A549 (cell line): ENCODE measurements around the gene SCT. TPM values are rescaled to one million over a fixed set of nuclear protein-coding genes. Genes with fewer than 3 reads are reported as not detected.

ENCODE experiments used
- ATAC-seq, 2 experiments: fragments of 200-7000 bp in 1 of 2; fragments of >200 bp in 1 of 2; cut with Nextera tagmentation in 1 of 2; cut with Tn5 transposase in 1 of 2; 3 replicates each; pipeline versions ENCODE4 v1.8.0 to v1.9.1; 2018 to 2020; ENCODE audit warnings: mild to moderate bottlenecking in 1 of 2, moderate library complexity in 1 of 2
- CTCF ChIA-PET: fragments of 300-600 bp; sonication (Branson Sonifier 250); formaldehyde crosslinking; extraction: SDS; loops from one replicate; lab custom pipeline; 2021; ENCODE audit warnings: antibody characterized with exemption, inconsistent platforms; lab: Yijun Ruan, JAX
- POLR2A ChIA-PET: fragments of 350-600 bp; formaldehyde crosslinking; extraction: SDS; loops from one replicate; lab custom pipeline; 2021; ENCODE audit warnings: antibody characterized with exemption, inconsistent platforms; lab: Yijun Ruan, JAX
- DNase-seq, 2 experiments: peaks; one replicate each; pipeline versions ENCODE4 v3.0.0 to v3.0.0-alpha.2; 2011 to 2016; ENCODE audit warnings: low read depth in 1 of 2, low spot score in 1 of 2
- FAIRE-seq: peaks from 2 replicates; lab custom pipeline; 2011; peaks lifted over from hg19 to GRCh38; lab: Jason Lieb, UNC
- H3K27ac ChIP-seq, 2 experiments: fragments of >200 bp; sonication (Bioruptor Twin); formaldehyde crosslinking; 3 replicates each; pipeline ENCODE4 v1.5.1; 2016 to 2017
- H3K4me1 ChIP-seq: fragments of >200 bp; sonication (Bioruptor Twin); formaldehyde crosslinking; 3 replicates; pipeline ENCODE4 v1.6.1; 2016
- H3K4me2 ChIP-seq: fragments of >200 bp; sonication (Bioruptor Twin); formaldehyde crosslinking; 3 replicates; pipeline ENCODE4 v1.6.1; 2016
- H3K4me3 ChIP-seq: fragments of >200 bp; sonication (Bioruptor Twin); formaldehyde crosslinking; 3 replicates; pipeline ENCODE4 v1.5.1; 2016
- H3K9me3 ChIP-seq: fragments of >200 bp; sonication (Bioruptor Twin); formaldehyde crosslinking; 3 replicates; pipeline ENCODE4 v1.6.1; 2016
- CBX2 ChIP-seq: fragments of 200-600 bp; sonication (generic); IDR thresholded peaks from 2 replicates; pipeline ENCODE4 v1.6.1; 2016; ENCODE audit warnings: low read depth, mild to moderate bottlenecking, borderline replicate concordance
- CHD4 ChIP-seq: fragments of 200-600 bp; sonication (generic); IDR thresholded peaks from 2 replicates; pipeline ENCODE4 v1.6.1; 2016; ENCODE audit warnings: antibody characterized with exemption, mild to moderate bottlenecking, borderline replicate concordance
- EHF ChIP-seq: fragments of 250-450 bp; sonication (Bioruptor Pico); IDR thresholded peaks from 2 replicates; pipeline ENCODE4 v1.5.0; 2020; ENCODE audit warnings: mild to moderate bottlenecking
- ESRRA ChIP-seq: fragments of 150-350 bp; IDR thresholded peaks from 2 replicates; pipeline ENCODE4 v1.6.1; 2014; ENCODE audit warnings: mild to moderate bottlenecking, low read length, borderline replicate concordance
- FOSL2 ChIP-seq, 2 experiments: fragments of 450-650 bp in 1 of 2; fragments of >200 bp in 1 of 2; sonication (Bioruptor Twin) in 1 of 2; formaldehyde crosslinking; IDR thresholded peaks; 2 replicates each; pipeline versions ENCODE4 v1.5.0 to v1.6.1; 2016 to 2020; ENCODE audit warnings: mild to moderate bottlenecking in 1 of 2, moderate library complexity in 1 of 2
- FOXS1 ChIP-seq: fragments of 250-450 bp; sonication (Bioruptor Pico); IDR thresholded peaks from 2 replicates; pipeline ENCODE4 v1.5.0; 2020; ENCODE audit warnings: mild to moderate bottlenecking, moderate library complexity
- HDAC2 ChIP-seq: fragments of 200-600 bp; sonication (generic); IDR thresholded peaks from 2 replicates; pipeline ENCODE4 v1.6.1; 2016
- HEYL ChIP-seq: fragments of 250-450 bp; sonication (Bioruptor Pico); IDR thresholded peaks from 2 replicates; pipeline ENCODE4 v1.8.0; 2021; ENCODE audit warnings: mild to moderate bottlenecking, moderate library complexity
- JUN ChIP-seq, 2 experiments: fragments of >200 bp; sonication (Bioruptor Twin); formaldehyde crosslinking; IDR thresholded peaks; 2 replicates in 1 of 2; 3 replicates in 1 of 2; pipeline ENCODE4 v1.6.1; 2016 to 2017
- KDM1A ChIP-seq: fragments of 200-600 bp; sonication (generic); IDR thresholded peaks from 2 replicates; pipeline ENCODE4 v1.6.1; 2016; ENCODE audit warnings: low read depth, mild to moderate bottlenecking
- NPAS2 ChIP-seq: fragments of 250-450 bp; sonication (Bioruptor Pico); IDR thresholded peaks from 2 replicates; pipeline ENCODE4 v1.8.0; 2022; ENCODE audit warnings: mild to moderate bottlenecking, moderate library complexity, borderline replicate concordance
- PBX3 ChIP-seq: IDR thresholded peaks from 2 replicates; pipeline ENCODE4 v1.6.1; 2012
- POLR2AphosphoS2 ChIP-seq: conservative IDR thresholded peaks from 2 replicates; pipeline ENCODE4 v1.6.1; 2012; ENCODE audit warnings: low read length, improper control_type of control experiment, inconsistent platforms
- RARB ChIP-seq: fragments of 250-450 bp; sonication (Bioruptor Pico); IDR thresholded peaks from 2 replicates; pipeline ENCODE4 v1.8.0; 2021; ENCODE audit warnings: mild to moderate bottlenecking, moderate library complexity
- TFCP2L1 ChIP-seq: fragments of 250-450 bp; sonication (Bioruptor Pico); IDR thresholded peaks from 2 replicates; pipeline ENCODE4 v1.5.0; 2021; ENCODE audit warnings: mild to moderate bottlenecking
- TP53 ChIP-seq: fragments of 250-450 bp; sonication (Bioruptor Pico); IDR thresholded peaks from 2 replicates; pipeline ENCODE4 v1.5.0; 2021; ENCODE audit warnings: mild to moderate bottlenecking, moderate library complexity
- USF2 ChIP-seq: fragments of 450-650 bp; IDR thresholded peaks from 2 replicates; pipeline ENCODE4 v1.6.1; 2014; ENCODE audit warnings: antibody characterized with exemption
- ZFP36 ChIP-seq: fragments of 450-650 bp; IDR thresholded peaks from 2 replicates; pipeline ENCODE4 v1.6.1; 2014; ENCODE audit warnings: borderline replicate concordance; ENCODE audit not compliant: partially characterized antibody
- ZNF302 ChIP-seq: fragments of 250-450 bp; sonication (Bioruptor Pico); IDR thresholded peaks from 2 replicates; pipeline ENCODE4 v1.9.0; 2021; ENCODE audit warnings: inconsistent platforms, mild to moderate bottlenecking, moderate library complexity
- WGBS: methylation state at CpG from one replicate; pipeline ENCODE4 v1.1.6; 2017; ENCODE audit errors: missing lambda C conversion rate; 5-methylcytosine and 5-hydroxymethylcytosine counted together
- polyA plus RNA-seq, 4 experiments: library from polyadenylated mRNA; depleted of rRNA in 3 of 4; stranded (reverse); fragments of >200 nt; fragmentation: RNase III in 1 of 4; extraction: RNeasy Plus Mini Kit Qiagen cat#74134 plus additional on column Dnase treatment in 1 of 4; gene quantifications; 2 replicates in 3 of 4; 3 replicates in 1 of 4; pipeline ENCODE4 v1.2.3, GENCODE V29; 2011 to 2017
- TF ChIP-seq, protein P1 (sequence below): IDR thresholded peaks from 2 replicates; pipeline ENCODE4 v1.6.1; 2012
- TF ChIP-seq, protein P2 (sequence below): fragments of >200 bp; sonication (Bioruptor Twin); formaldehyde crosslinking; IDR thresholded peaks from 3 replicates; pipeline ENCODE4 v1.5.1; 2016

SCT gene
- polyA plus RNA-seq, 2 of the 4 experiments (the other 2 are of a cell fraction) = not detected

DNA sequence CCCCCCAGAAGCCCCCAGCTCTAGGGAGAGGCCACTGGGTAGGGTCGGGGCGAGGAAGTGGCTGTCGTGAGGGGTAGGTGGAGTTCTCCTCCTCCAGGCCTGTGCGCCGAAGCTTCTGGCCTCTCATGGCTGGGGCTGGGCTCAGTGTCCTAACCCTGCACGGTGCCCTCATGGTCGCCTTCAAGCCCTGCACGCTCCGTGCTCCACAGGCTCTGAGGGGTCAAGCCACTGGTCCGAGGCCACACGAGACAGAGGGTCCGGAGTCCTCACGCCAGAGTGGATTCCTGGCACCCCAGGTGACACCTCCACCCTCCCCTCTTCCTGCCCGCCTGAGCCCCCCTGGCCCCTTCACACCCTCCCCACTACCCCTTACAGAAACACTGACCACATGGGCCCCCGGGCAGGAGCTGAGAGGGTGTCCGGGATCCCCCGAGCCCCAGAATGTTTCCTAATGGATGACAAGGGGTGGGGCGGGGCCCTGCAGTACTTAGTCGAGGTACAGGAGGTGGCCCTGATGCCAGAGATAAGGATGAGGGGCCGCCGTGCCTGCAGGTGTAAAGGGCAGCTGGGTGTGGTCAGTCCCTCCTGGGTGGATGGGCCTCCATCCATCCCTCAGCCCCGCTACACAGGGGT is 1.2 kb downstream of the SCT start:
- no peak for TF ChIP-seq FOSL2 (IDR thresholded peaks at IDR 0.05)
- no peak for TF ChIP-seq FOSL2 (CRISPR knock-in tag; IDR thresholded peaks at IDR 0.05)
- TF ChIP-seq RARB (CRISPR knock-in tag) = no peak
- TF ChIP-seq POLR2AphosphoS2 = no peak
- TF ChIP-seq, protein P1, sequence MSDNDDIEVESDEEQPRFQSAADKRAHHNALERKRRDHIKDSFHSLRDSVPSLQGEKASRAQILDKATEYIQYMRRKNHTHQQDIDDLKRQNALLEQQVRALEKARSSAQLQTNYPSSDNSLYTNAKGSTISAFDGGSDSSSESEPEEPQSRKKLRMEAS = no peak
- no peak for TF ChIP-seq ESRRA
- no peak for TF ChIP-seq USF2
- TF ChIP-seq FOXS1 = no peak
- no peak for TF ChIP-seq ZNF302 (CRISPR knock-in tag)
- TF ChIP-seq NPAS2 (CRISPR knock-in tag) = no peak
- TF ChIP-seq TP53 = no peak
- Histone ChIP-seq H3K4me1 (peaks cover 26% of the 10 kb centered on the region), H3K27ac (peak overlapping the region in 1 of 2 experiments; percentile 65; a peak in 3 of 6 replicates), H3K4me3 (no peak overlapping the region), H3K9me3 (no peaks in the 10 kb centered on the region), H3K4me2 (no peak overlapping the region)
- FAIRE-seq (no peak), ATAC-seq (peak; percentile 16 to 34; a peak in 4 of 6 replicates), DNase-seq (no peak)
- 87% methylated on average over 19 of the region's 22 CpGs for WGBS
- ChIA-PET POLR2A (no interaction called here), CTCF (interaction anchor here (1.2 to 1.6 kb wide), 2 partner anchors 16 to 19 kb away, joined by 3 read pairs; no protein-coding TSS in a partner anchor)

GRCh38 chr11:624705-625635 is 2.0 kb downstream of the SCT start, which contains the start of gene CDHR5:
Gene CDHR5, minus strand, starts transcription at chr11:624955. Its CDS starts 53 bp downstream, at chr11:624902.
- FAIRE-seq (no peak), ATAC-seq (peak; percentile 15 to 32; a peak in 4 of 6 replicates), DNase-seq (no peak)
- ChIA-PET CTCF (interaction anchor here (0.6 to 1.6 kb wide), 3 partner anchors 16 to 61 kb away, joined by 3 read pairs; no protein-coding TSS in a partner anchor), POLR2A (no interaction called here)
- TF ChIP-seq PBX3 = no peak
- no peak for TF ChIP-seq HDAC2
- no peak for TF ChIP-seq FOSL2 (IDR thresholded peaks at IDR 0.05)
- TF ChIP-seq FOSL2 (CRISPR knock-in tag; IDR thresholded peaks at IDR 0.05) = no peak
- TF ChIP-seq CBX2 = no peak
- TF ChIP-seq CHD4 = no peak
- TF ChIP-seq, protein P2, sequence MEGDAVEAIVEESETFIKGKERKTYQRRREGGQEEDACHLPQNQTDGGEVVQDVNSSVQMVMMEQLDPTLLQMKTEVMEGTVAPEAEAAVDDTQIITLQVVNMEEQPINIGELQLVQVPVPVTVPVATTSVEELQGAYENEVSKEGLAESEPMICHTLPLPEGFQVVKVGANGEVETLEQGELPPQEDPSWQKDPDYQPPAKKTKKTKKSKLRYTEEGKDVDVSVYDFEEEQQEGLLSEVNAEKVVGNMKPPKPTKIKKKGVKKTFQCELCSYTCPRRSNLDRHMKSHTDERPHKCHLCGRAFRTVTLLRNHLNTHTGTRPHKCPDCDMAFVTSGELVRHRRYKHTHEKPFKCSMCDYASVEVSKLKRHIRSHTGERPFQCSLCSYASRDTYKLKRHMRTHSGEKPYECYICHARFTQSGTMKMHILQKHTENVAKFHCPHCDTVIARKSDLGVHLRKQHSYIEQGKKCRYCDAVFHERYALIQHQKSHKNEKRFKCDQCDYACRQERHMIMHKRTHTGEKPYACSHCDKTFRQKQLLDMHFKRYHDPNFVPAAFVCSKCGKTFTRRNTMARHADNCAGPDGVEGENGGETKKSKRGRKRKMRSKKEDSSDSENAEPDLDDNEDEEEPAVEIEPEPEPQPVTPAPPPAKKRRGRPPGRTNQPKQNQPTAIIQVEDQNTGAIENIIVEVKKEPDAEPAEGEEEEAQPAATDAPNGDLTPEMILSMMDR = no peak
- no peak for TF ChIP-seq TFCP2L1 (CRISPR knock-in tag)
- no peak for TF ChIP-seq EHF (CRISPR knock-in tag)
- no peak for TF ChIP-seq KDM1A
- no peak for TF ChIP-seq HEYL (CRISPR knock-in tag)
- TF ChIP-seq JUN (IDR thresholded peaks at IDR 0.05) = no peak
- no peak for TF ChIP-seq ZFP36
- no peak within 1 kb of the TSS for H3K4me3 ChIP-seq
- H3K9me3 ChIP-seq = no peaks in the 10 kb centered on the region
- peak within 1 kb of the TSS in 1 of 2 experiments; percentile 70; a peak in 3 of 6 replicates for H3K27ac ChIP-seq
- peak within 1 kb of the TSS; percentile 34; the same call in 1 of the 3 replicates for H3K4me2 ChIP-seq
- peaks cover 26% of the 10 kb centered on the region for H3K4me1 ChIP-seq
- 86% methylated on average over 17 of the region's 33 CpGs for WGBS
